ENCODE results near the gene MKX.

The MKX gene

DNA sequence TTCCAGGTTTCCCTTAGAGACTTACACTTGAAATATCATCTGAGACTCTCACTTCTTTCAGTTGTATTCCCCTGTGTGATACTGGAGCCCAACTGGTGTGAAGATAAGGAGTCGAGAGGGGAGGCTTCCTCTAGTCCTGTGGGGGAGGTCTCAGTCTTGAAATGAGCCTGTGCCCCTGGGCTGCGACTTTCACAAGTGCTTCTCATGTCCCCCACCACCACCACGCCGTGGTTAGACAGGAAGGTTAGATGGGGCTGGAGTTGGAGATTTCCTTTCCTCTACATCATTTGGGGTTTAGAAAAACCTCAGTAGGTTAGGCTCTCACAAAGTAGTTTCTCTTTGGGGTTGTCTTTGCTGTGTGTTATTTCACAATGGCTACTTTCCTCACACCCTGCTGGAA lies 25.6 kb upstream of the MKX start:
- H3K27me3 ChIP-seq (ENCODE audit: insufficient read depth, poor library complexity, severe bottlenecking) = peaks cover 2% of the 10 kb centered on the region
- no peak overlapping the region for H3K27ac ChIP-seq (replicated peaks)
- no peak overlapping the region for H3K4me3 ChIP-seq (replicated peaks; ENCODE audit: insufficient read depth, low read length)
- TF ChIP-seq, protein P1, sequence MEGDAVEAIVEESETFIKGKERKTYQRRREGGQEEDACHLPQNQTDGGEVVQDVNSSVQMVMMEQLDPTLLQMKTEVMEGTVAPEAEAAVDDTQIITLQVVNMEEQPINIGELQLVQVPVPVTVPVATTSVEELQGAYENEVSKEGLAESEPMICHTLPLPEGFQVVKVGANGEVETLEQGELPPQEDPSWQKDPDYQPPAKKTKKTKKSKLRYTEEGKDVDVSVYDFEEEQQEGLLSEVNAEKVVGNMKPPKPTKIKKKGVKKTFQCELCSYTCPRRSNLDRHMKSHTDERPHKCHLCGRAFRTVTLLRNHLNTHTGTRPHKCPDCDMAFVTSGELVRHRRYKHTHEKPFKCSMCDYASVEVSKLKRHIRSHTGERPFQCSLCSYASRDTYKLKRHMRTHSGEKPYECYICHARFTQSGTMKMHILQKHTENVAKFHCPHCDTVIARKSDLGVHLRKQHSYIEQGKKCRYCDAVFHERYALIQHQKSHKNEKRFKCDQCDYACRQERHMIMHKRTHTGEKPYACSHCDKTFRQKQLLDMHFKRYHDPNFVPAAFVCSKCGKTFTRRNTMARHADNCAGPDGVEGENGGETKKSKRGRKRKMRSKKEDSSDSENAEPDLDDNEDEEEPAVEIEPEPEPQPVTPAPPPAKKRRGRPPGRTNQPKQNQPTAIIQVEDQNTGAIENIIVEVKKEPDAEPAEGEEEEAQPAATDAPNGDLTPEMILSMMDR (IDR thresholded peaks at IDR 0.05; ENCODE audit: insufficient read depth, low read length) = no peak
- TF ChIP-seq SPI1 (IDR thresholded peaks at IDR 0.05; ENCODE audit: borderline replicate concordance, low read depth) (no peak), GABPA (IDR thresholded peaks at IDR 0.05; ENCODE audit: low read depth) (no peak), POLR2AphosphoS5 (IDR thresholded peaks at IDR 0.05; ENCODE audit: low read depth) (no peak)
- TF ChIP-seq, protein P2, sequence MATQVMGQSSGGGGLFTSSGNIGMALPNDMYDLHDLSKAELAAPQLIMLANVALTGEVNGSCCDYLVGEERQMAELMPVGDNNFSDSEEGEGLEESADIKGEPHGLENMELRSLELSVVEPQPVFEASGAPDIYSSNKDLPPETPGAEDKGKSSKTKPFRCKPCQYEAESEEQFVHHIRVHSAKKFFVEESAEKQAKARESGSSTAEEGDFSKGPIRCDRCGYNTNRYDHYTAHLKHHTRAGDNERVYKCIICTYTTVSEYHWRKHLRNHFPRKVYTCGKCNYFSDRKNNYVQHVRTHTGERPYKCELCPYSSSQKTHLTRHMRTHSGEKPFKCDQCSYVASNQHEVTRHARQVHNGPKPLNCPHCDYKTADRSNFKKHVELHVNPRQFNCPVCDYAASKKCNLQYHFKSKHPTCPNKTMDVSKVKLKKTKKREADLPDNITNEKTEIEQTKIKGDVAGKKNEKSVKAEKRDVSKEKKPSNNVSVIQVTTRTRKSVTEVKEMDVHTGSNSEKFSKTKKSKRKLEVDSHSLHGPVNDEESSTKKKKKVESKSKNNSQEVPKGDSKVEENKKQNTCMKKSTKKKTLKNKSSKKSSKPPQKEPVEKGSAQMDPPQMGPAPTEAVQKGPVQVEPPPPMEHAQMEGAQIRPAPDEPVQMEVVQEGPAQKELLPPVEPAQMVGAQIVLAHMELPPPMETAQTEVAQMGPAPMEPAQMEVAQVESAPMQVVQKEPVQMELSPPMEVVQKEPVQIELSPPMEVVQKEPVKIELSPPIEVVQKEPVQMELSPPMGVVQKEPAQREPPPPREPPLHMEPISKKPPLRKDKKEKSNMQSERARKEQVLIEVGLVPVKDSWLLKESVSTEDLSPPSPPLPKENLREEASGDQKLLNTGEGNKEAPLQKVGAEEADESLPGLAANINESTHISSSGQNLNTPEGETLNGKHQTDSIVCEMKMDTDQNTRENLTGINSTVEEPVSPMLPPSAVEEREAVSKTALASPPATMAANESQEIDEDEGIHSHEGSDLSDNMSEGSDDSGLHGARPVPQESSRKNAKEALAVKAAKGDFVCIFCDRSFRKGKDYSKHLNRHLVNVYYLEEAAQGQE (IDR thresholded peaks at IDR 0.05; ENCODE audit: insufficient replicate concordance, low read depth) = no peak
- DNase-seq (ENCODE audit: low read depth in 1 of 2, low spot score in 1 of 2) = no peak

DNA sequence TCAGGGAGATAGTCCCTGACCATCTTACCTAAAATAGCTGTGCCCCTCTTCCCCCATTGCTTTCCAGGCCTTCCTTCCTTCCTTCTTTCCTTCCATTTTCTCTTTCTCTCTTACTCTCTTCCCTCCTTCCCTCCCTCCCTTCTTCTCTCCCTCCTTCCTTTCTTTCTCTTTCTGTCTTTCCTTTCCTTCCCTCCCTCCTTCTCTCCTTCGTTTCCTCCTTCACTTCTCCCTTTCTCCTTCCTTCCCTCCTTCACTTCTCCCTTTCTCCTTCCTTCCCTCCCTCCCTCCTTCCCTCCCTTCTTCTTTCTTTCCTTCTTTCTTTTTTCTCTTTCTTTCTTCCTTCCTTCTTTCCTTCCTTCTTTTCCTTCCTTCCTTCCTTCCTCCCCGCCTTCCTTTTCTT lies 24.6 kb upstream of the MKX start:
- no peak for DNase-seq (ENCODE audit: low read depth in 1 of 2, low spot score in 1 of 2)
- TF ChIP-seq, protein P1 (IDR thresholded peaks at IDR 0.05; ENCODE audit: insufficient read depth, low read length) = no peak
- TF ChIP-seq GABPA (IDR thresholded peaks at IDR 0.05; ENCODE audit: low read depth) (no peak), SPI1 (IDR thresholded peaks at IDR 0.05; ENCODE audit: borderline replicate concordance, low read depth) (no peak), POLR2AphosphoS5 (IDR thresholded peaks at IDR 0.05; ENCODE audit: low read depth) (no peak)
- TF ChIP-seq, protein P2 (IDR thresholded peaks at IDR 0.05; ENCODE audit: insufficient replicate concordance, low read depth) = no peak
- peaks cover 2% of the 10 kb centered on the region for H3K27me3 ChIP-seq (ENCODE audit: insufficient read depth, poor library complexity, severe bottlenecking)

DNA sequence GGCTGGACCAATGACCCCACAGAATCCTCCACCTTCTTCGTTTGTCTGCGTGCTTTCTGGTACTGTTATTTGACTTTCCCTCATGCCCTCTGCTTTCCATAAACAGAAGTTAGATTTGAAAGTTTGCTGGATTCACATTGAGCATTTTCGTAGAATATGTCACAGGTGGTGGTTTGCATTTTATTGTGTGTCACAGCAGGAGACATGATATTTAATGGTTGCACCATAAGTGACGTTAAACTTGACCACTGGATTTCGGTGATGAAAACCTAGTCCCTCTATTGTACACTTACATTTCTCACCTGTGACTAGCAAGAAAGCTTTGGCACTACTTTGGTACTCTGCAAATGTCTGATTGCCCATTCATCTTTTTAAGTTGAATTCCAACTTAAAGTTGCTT lies 15.2 kb upstream of the MKX start:
- H3K27me3 ChIP-seq (ENCODE audit: insufficient read depth, poor library complexity, severe bottlenecking) = peaks cover 4% of the 10 kb centered on the region
- DNase-seq (ENCODE audit: low read depth in 1 of 2, low spot score in 1 of 2) = no peak
- TF ChIP-seq SPI1 (IDR thresholded peaks at IDR 0.05; ENCODE audit: borderline replicate concordance, low read depth) (no peak), POLR2AphosphoS5 (IDR thresholded peaks at IDR 0.05; ENCODE audit: low read depth) (no peak), GABPA (IDR thresholded peaks at IDR 0.05; ENCODE audit: low read depth) (no peak)
- TF ChIP-seq, protein P2 (IDR thresholded peaks at IDR 0.05; ENCODE audit: insufficient replicate concordance, low read depth) = no peak
- TF ChIP-seq, protein P1 (IDR thresholded peaks at IDR 0.05; ENCODE audit: insufficient read depth, low read length) = no peak
- H3K27ac ChIP-seq (replicated peaks) = no peak overlapping the region
- H3K4me3 ChIP-seq (replicated peaks; ENCODE audit: insufficient read depth, low read length) = no peak overlapping the region

More for the DNA sequence above, 24.6 kb upstream of the MKX start:
- Histone ChIP-seq H3K4me3 (replicated peaks; ENCODE audit: insufficient read depth, low read length) (no peak overlapping the region), H3K27ac (replicated peaks) (no peak overlapping the region)

Measured in HL-60 (cell line).